Left ventricle myocardium inferior (tissue), 1 donor: ENCODE results near the gene ZNF275. TPM values are rescaled to one million over a fixed set of nuclear protein-coding genes. Genes with fewer than 3 reads are reported as not detected.

Source experiments
- DNase-seq: peaks from one replicate; pipeline ENCODE4 v3.0.0-alpha.2; 2020
- H3K27ac ChIP-seq: fragments of 200-600 bp; replicated peaks from 2 replicates; pipeline ENCODE4 v1.8.0; 2021
- H3K27me3 ChIP-seq: fragments of 200-600 bp; 2 replicates; pipeline ENCODE4 v1.8.0; 2021; ENCODE audit warnings: low read depth
- H3K36me3 ChIP-seq: fragments of 200-600 bp; 2 replicates; pipeline ENCODE4 v1.8.0; 2021
- H3K4me1 ChIP-seq: fragments of 200-600 bp; 2 replicates; pipeline ENCODE4 v1.8.0; 2021
- H3K4me3 ChIP-seq: fragments of 200-600 bp; 2 replicates; pipeline ENCODE4 v1.8.0; 2021; ENCODE audit warnings: mild to moderate bottlenecking, moderate library complexity
- H3K9me3 ChIP-seq: fragments of 200-600 bp; replicated peaks from 2 replicates; pipeline ENCODE4 v1.8.0; 2021
- CTCF ChIP-seq: fragments of 200-600 bp; IDR thresholded peaks from 2 replicates; pipeline ENCODE4 v1.8.0; 2021; ENCODE audit warnings: antibody characterized with exemption, mild to moderate bottlenecking, borderline replicate concordance
- intact Hi-C: fragments of 100-400 bp; cut with micrococcal nuclease; formaldehyde crosslinking; loops from one replicate; pipeline ENCODE4 v1.11.0; 2022
- total RNA-seq: library from RNA; stranded (reverse); fragmentation: NEBNext Ultra II Directional; extraction: Animal tissue kit (Norgen Biotek cat#: 25700); gene quantifications from one replicate; pipeline ENCODE4 v1.2.1, GENCODE V29; 2021
- donor health status: DM: no; HTN: yes; CAD: no; lungs with severe emphysema.

ZNF275 gene
- total RNA-seq, 1 donor from 2014 or later = 6.4 TPM

GRCh38 chrX:153343674-153344073, 9.7 kb downstream of the ZNF275 start:
- no peaks in the 10 kb centered on the region for H3K27me3 ChIP-seq
- no peaks in the 10 kb centered on the region for H3K4me1 ChIP-seq
- DNase-seq = no peak
- H3K36me3 ChIP-seq = peaks cover 25% of the 10 kb centered on the region
- H3K4me3 ChIP-seq = no peak overlapping the region
- TF ChIP-seq CTCF = no peak
- H3K27ac ChIP-seq = no peak overlapping the region
- intact Hi-C loops = no loop called here
- no peaks in the 10 kb centered on the region for H3K9me3 ChIP-seq

- H3K9me3 ChIP-seq = no peaks in the 10 kb centered on the region
- H3K4me1 ChIP-seq = no peaks in the 10 kb centered on the region
- no peak overlapping the region for H3K4me3 ChIP-seq
- no peak for DNase-seq
- no peak overlapping the region for H3K27ac ChIP-seq
- no peak for TF ChIP-seq CTCF
- H3K27me3 ChIP-seq = no peaks in the 10 kb centered on the region
- intact Hi-C loops = no loop called here
- peaks cover 20% of the 10 kb centered on the region for H3K36me3 ChIP-seq
Observed at GRCh38 chrX:153347530-153347929, 13.6 kb downstream of the ZNF275 start.

- Histone ChIP-seq H3K27ac (no peak overlapping the region), H3K9me3 (no peaks in the 10 kb centered on the region), H3K4me3 (no peak overlapping the region), H3K27me3 (no peaks in the 10 kb centered on the region), H3K36me3 (peaks cover 20% of the 10 kb centered on the region), H3K4me1 (no peaks in the 10 kb centered on the region)
- intact Hi-C loops = no loop called here
- no peak for DNase-seq
- TF ChIP-seq CTCF = no peak
Observed at GRCh38 chrX:153348421-153348820, 14.5 kb downstream of the ZNF275 start.

DNA sequence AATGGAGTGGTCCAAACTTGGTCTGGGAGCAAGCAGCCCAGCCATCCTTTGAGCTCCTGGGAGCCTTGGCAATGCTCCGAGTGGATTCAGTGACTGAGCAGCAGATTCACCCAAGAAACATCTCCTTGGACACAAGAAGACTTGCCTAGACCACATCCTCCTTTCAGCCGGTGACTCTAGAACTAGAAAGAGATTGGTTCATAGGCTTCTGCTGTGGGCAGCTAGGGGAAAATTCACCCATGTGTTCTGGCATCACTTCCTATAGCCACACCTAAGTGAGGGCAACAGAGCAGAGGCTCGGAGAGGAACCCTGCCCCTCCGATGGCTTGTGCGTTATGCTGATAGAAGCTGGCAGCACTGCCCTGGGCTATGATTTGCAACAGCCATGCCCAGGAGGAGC, 16.0 kb downstream of the ZNF275 start:
- no peak for DNase-seq
- Histone ChIP-seq H3K4me3 (no peak overlapping the region), H3K36me3 (peaks cover 18% of the 10 kb centered on the region), H3K4me1 (no peaks in the 10 kb centered on the region), H3K27ac (no peak overlapping the region), H3K9me3 (no peaks in the 10 kb centered on the region), H3K27me3 (no peaks in the 10 kb centered on the region)
- TF ChIP-seq CTCF = no peak
- intact Hi-C loops = no loop called here

DNA sequence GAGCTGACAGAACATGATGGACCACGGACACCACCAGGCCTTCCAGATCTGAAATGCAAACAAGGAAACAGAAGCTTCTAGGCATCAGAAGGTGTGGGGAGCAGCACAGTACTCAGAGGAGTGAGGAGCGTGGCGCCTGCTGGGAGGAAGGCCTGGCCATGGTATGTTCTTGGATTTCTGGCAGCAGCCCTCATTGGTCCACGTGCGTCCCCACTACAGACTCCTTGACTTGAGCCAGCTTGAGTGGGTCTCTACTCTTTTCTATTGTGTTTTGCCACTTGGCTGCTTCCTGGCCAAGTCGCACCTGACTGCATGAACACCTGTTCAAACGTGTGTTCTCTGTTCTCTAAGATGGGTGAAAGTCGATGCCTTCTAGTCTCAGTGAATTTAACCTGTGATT, 18.0 kb downstream of the ZNF275 start:
- no peak for DNase-seq
- Histone ChIP-seq H3K27ac (no peak overlapping the region), H3K36me3 (peaks cover 9% of the 10 kb centered on the region), H3K9me3 (no peaks in the 10 kb centered on the region), H3K27me3 (no peaks in the 10 kb centered on the region), H3K4me1 (no peaks in the 10 kb centered on the region), H3K4me3 (no peak overlapping the region)
- intact Hi-C loops = no loop called here
- TF ChIP-seq CTCF = no peak

- intact Hi-C loops = no loop called here
- TF ChIP-seq CTCF = no peak
- H3K27me3 ChIP-seq = no peaks in the 10 kb centered on the region
- no peaks in the 10 kb centered on the region for H3K4me1 ChIP-seq
- peaks cover under 1% of the 10 kb centered on the region for H3K36me3 ChIP-seq
- H3K9me3 ChIP-seq = no peaks in the 10 kb centered on the region
- DNase-seq = no peak
- no peak overlapping the region for H3K4me3 ChIP-seq
- no peak overlapping the region for H3K27ac ChIP-seq
Observed at GRCh38 chrX:153352858-153353257, 18.9 kb downstream of the ZNF275 start.
